Nephron (organoid): ENCODE measurements around the gene CHN2.

Source experiments
- H3K27ac Mint-ChIP-seq, 3 experiments: 2 replicates each; pipeline ENCODE4 v1.8.0; 2020; ENCODE audit warnings: mixed read lengths in 3 of 3, mild to moderate bottlenecking in 2 of 3, moderate library complexity in 1 of 3
- H3K27me3 Mint-ChIP-seq: 2 replicates; pipeline ENCODE4 v1.8.0; 2021; ENCODE audit warnings: low read depth, mild to moderate bottlenecking, moderate library complexity, mixed read lengths
- H3K36me3 Mint-ChIP-seq: 2 replicates; pipeline ENCODE4 v1.8.0; 2020; ENCODE audit warnings: low read depth, mixed read lengths
- H3K4me1 Mint-ChIP-seq: 2 replicates; pipeline ENCODE4 v1.8.0; 2020; ENCODE audit warnings: mixed read lengths
- H3K4me3 Mint-ChIP-seq, 3 experiments: 2 replicates each; pipeline ENCODE4 v1.8.0; 2020; ENCODE audit warnings: mild to moderate bottlenecking in 3 of 3, mixed read lengths in 3 of 3, moderate library complexity in 2 of 3
- H3K9me3 Mint-ChIP-seq: 2 replicates; pipeline ENCODE4 v1.8.0; 2020; ENCODE audit warnings: mixed read lengths
- TF ChIP-seq, protein P1 (sequence below), 3 experiments: fragments of 200-600 bp; sonication (generic); IDR thresholded peaks; one replicate each; pipeline ENCODE4 v1.5.0; 2021; ENCODE audit warnings: antibody characterized with exemption in 3 of 3; ENCODE audit not compliant: unreplicated experiment in 3 of 3

The CHN2 gene

GRCh38 chr7:29194594-29195427, at the start of gene CHN2:
Gene CHN2 (plus strand): TSS chr7:29194775.
- peak within 1 kb of the TSS; percentile 77 to 88 (median 88) for H3K4me3 Mint-ChIP-seq
- peak within 1 kb of the TSS in 1 of 3 experiments; percentile 58 for H3K27ac Mint-ChIP-seq
- peaks cover 83% of the 10 kb centered on the region for H3K27me3 Mint-ChIP-seq
- H3K36me3 Mint-ChIP-seq, result no peaks in the 10 kb centered on the region
- no peaks in the 10 kb centered on the region for H3K9me3 Mint-ChIP-seq
- TF ChIP-seq, protein P1, sequence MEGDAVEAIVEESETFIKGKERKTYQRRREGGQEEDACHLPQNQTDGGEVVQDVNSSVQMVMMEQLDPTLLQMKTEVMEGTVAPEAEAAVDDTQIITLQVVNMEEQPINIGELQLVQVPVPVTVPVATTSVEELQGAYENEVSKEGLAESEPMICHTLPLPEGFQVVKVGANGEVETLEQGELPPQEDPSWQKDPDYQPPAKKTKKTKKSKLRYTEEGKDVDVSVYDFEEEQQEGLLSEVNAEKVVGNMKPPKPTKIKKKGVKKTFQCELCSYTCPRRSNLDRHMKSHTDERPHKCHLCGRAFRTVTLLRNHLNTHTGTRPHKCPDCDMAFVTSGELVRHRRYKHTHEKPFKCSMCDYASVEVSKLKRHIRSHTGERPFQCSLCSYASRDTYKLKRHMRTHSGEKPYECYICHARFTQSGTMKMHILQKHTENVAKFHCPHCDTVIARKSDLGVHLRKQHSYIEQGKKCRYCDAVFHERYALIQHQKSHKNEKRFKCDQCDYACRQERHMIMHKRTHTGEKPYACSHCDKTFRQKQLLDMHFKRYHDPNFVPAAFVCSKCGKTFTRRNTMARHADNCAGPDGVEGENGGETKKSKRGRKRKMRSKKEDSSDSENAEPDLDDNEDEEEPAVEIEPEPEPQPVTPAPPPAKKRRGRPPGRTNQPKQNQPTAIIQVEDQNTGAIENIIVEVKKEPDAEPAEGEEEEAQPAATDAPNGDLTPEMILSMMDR (IDR thresholded peaks at IDR 0.05; ENCODE audit: unreplicated experiment in 3 of 3), result no peak
- peaks cover 5% of the 10 kb centered on the region for H3K4me1 Mint-ChIP-seq

GRCh38 chr7:29145553-29146056, 49.0 kb upstream of the CHN2 start:
- Mint-ChIP-seq H3K9me3 (no peaks in the 10 kb centered on the region), H3K27me3 (peaks cover 48% of the 10 kb centered on the region)

DNA sequence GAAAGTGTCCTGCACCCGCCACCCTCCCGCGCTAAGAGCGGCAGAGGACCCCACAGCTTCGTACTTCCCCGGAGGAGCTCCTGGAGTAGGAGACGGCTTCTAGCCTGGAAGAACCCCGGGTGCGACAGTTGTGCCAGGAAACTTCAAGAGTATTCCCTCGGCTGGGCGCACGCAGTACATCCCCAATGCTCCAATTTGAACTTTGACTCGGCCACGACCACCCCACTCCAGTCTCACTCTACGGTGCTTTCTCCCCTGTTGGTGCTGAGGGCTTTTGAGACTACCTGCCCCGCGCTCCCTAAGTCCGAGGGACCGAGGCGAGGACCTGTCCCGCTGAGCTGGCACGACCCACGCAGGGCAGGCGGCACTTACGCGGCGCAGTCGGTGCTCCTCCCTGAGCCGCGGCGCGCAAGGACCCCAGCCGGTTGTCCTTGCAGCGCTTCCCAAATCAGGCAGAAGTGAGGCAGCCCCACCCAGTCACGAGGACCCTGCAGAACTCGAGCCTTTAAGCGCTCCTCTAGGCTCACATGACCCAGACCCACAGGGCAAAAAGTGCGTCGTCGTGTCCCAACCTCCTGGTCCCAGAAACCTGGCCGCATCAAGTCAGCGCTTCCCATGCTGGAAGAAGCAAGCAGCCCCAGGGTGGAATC, 48.4 kb upstream of the CHN2 start, which contains the start of gene CPVL:
TSS of gene CPVL (minus strand) at position 481 of the 650 bp plus-strand sequence. CDS start 25,476 bp downstream, outside the sequence.
- peaks cover 35% of the 10 kb centered on the region for H3K4me1 Mint-ChIP-seq
- TF ChIP-seq, protein P1 (IDR thresholded peaks at IDR 0.05; ENCODE audit: unreplicated experiment in 3 of 3), result no peak
- peak within 1 kb of the TSS; percentile 48 to 61 (median 49) for H3K27ac Mint-ChIP-seq
- no peaks in the 10 kb centered on the region for H3K36me3 Mint-ChIP-seq
- peak within 1 kb of the TSS; percentile 93 to 96 (median 93) for H3K4me3 Mint-ChIP-seq
- H3K9me3 Mint-ChIP-seq, result no peaks in the 10 kb centered on the region
- H3K27me3 Mint-ChIP-seq, result peaks cover 44% of the 10 kb centered on the region

More at GRCh38 chr7:29145553-29146056, 49.0 kb upstream of the CHN2 start:
- peaks cover 35% of the 10 kb centered on the region for H3K4me1 Mint-ChIP-seq
- TF ChIP-seq, protein P1 (IDR thresholded peaks at IDR 0.05; ENCODE audit: unreplicated experiment in 3 of 3), result no peak
- H3K27ac Mint-ChIP-seq, result peak overlapping the region in 2 of 3 experiments; percentile 48 to 49
- peak overlapping the region; percentile 93 to 96 (median 93) for H3K4me3 Mint-ChIP-seq
- H3K36me3 Mint-ChIP-seq, result no peaks in the 10 kb centered on the region

GRCh38 chr7:29146888-29147609, 47.5 kb upstream of the CHN2 start:
- Mint-ChIP-seq H3K27ac (peak overlapping the region; percentile 48 to 61 (median 49)), H3K4me1 (peaks cover 32% of the 10 kb centered on the region), H3K27me3 (peaks cover 44% of the 10 kb centered on the region), H3K9me3 (no peaks in the 10 kb centered on the region), H3K4me3 (peak overlapping the region; percentile 93 to 96 (median 93)), H3K36me3 (no peaks in the 10 kb centered on the region)
- TF ChIP-seq, protein P1 (IDR thresholded peaks at IDR 0.05; ENCODE audit: unreplicated experiment in 3 of 3), result peak in 1 of 3 experiments; percentile 7

GRCh38 chr7:29147821-29148220, 46.8 kb upstream of the CHN2 start:
- Mint-ChIP-seq H3K27ac (no peak overlapping the region), H3K4me1 (peaks cover 29% of the 10 kb centered on the region), H3K36me3 (no peaks in the 10 kb centered on the region), H3K27me3 (peaks cover 41% of the 10 kb centered on the region), H3K4me3 (peak overlapping the region; percentile 8 to 51 (median 25)), H3K9me3 (no peaks in the 10 kb centered on the region)
- TF ChIP-seq, protein P1 (IDR thresholded peaks at IDR 0.05; ENCODE audit: unreplicated experiment in 3 of 3), result no peak
